ENCODE measurements around the gene ATP6V1C2. TPM values are rescaled to one million over a fixed set of nuclear protein-coding genes. Genes with fewer than 3 reads are reported as not detected.

The ATP6V1C2 gene
- total and polyA plus RNA-seq, 2 experiments from 2014 or later = 0.57 to 2.0 TPM

DNA sequence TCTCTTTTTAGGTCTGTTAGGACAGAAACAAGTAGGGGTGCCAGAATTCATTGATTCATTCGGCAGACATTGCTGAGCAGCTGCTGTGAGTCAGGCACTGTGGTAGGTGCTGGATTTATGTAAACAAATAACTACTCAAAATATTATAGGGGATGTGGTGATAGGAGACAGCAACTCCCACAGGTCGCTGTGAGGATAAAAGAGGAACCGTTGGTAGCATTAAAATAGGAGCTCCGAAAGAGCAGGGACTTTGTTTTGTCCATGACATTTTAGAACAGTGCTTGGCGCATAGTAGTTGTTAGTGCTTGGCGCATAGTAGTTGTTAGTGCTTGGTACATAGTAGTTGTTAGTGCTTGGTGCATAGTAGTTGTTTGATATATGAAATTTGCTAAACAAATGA is 29.2 kb downstream of the ATP6V1C2 start:
- H3K36me3 ChIP-seq (replicated peaks; ENCODE audit: insufficient read depth, low read depth) = no peaks in the 10 kb centered on the region
- no peak overlapping the region for H3K27ac ChIP-seq
- H3K4me3 ChIP-seq = no peak overlapping the region
- H3K4me1 ChIP-seq (ENCODE audit: insufficient read depth) = no peaks in the 10 kb centered on the region
- WGBS (ENCODE audit: low lambda C conversion rate, missing lambda C conversion rate) = 89% methylated on average over 6 of the region's 6 CpGs
- no peak overlapping the region for H3K4me2 ChIP-seq
- no peaks in the 10 kb centered on the region for H3K27me3 ChIP-seq
- no peaks in the 10 kb centered on the region for H3K9me2 ChIP-seq (replicated peaks; ENCODE audit: insufficient read depth)
- H3K79me2 ChIP-seq = no peaks in the 10 kb centered on the region
- no peak for DNase-seq (ENCODE audit: low spot score)
- no peak overlapping the region for H2AFZ ChIP-seq
- H4K20me1 ChIP-seq (ENCODE audit: insufficient read depth, poor library complexity, severe bottlenecking) = no peaks in the 10 kb centered on the region
- TF ChIP-seq EZH2 (IDR thresholded peaks at IDR 0.05; ENCODE audit: borderline replicate concordance) (no peak), CTCF (IDR thresholded peaks at IDR 0.05; ENCODE audit: poor library complexity) (no peak), EZH2phosphoT487 (IDR thresholded peaks at IDR 0.05; ENCODE audit: low read depth, severe bottlenecking, unreplicated experiment) (no peak)
- no peaks in the 10 kb centered on the region for H3K9me3 ChIP-seq (ENCODE audit: low read depth)

DNA sequence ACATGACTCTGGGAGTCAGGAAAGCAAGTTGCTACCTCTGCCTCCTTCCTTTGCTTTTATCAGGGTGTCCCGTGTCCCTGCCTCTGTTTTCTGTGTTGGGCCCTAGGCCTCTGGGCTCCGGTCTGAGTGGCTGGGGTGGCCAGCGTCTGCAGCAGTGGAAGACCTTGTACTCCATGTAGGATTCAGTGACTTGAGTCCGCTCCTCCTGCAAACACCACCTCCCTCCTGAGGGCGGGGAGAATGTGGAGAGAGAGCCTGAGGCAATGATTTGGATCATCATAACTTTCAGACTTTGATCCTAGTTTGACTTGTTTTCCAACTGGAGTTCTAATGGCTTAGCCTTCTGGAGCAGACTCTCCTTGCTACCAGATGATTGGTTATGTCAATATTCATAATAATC is 30.8 kb downstream of the ATP6V1C2 start:
- Histone ChIP-seq H3K9me3 (ENCODE audit: low read depth) (no peaks in the 10 kb centered on the region), H3K4me3 (no peak overlapping the region)
- TF ChIP-seq EZH2 (IDR thresholded peaks at IDR 0.05; ENCODE audit: borderline replicate concordance) = no peak
- TF ChIP-seq EZH2phosphoT487 (IDR thresholded peaks at IDR 0.05; ENCODE audit: low read depth, severe bottlenecking, unreplicated experiment) = no peak
- no peak for TF ChIP-seq CTCF (IDR thresholded peaks at IDR 0.05; ENCODE audit: poor library complexity)

DNA sequence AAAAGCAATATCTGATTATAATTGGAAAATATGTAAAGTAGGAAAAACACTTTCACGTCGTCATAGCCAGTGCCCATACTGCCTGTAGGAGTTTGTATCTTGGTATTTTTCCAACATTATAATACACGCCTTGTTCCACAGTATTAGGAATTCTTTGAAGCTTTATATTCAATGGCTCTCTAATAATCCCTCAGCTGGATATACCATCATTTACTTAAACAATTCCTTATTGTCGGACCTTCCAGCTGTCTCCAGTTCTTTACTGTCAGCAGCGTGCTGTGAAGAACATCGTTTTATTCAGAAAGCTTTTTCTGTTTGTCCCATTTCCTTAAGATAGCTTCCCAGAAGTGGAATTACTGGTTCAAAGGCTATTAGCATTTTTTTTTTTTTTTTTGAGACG is 31.7 kb downstream of the ATP6V1C2 start:
- 84% methylated on average over 7 of the region's 7 CpGs for WGBS (ENCODE audit: low lambda C conversion rate, missing lambda C conversion rate)
- no peaks in the 10 kb centered on the region for H3K9me3 ChIP-seq (ENCODE audit: low read depth)
- H3K4me1 ChIP-seq (ENCODE audit: insufficient read depth) = no peaks in the 10 kb centered on the region

More for the DNA sequence above, 30.8 kb downstream of the ATP6V1C2 start:
- Histone ChIP-seq H3K36me3 (replicated peaks; ENCODE audit: insufficient read depth, low read depth) (no peaks in the 10 kb centered on the region), H3K9me2 (replicated peaks; ENCODE audit: insufficient read depth) (no peaks in the 10 kb centered on the region), H3K4me1 (ENCODE audit: insufficient read depth) (no peaks in the 10 kb centered on the region), H3K27ac (no peak overlapping the region), H3K79me2 (no peaks in the 10 kb centered on the region), H2AFZ (no peak overlapping the region), H3K4me2 (no peak overlapping the region), H3K27me3 (no peaks in the 10 kb centered on the region), H4K20me1 (ENCODE audit: insufficient read depth, poor library complexity, severe bottlenecking) (no peaks in the 10 kb centered on the region)
- no peak for DNase-seq (ENCODE audit: low spot score)
- WGBS (ENCODE audit: low lambda C conversion rate, missing lambda C conversion rate) = 73% methylated on average over 5 of the region's 5 CpGs

GRCh38 chr2:10753876-10754275 is 32.4 kb downstream of the ATP6V1C2 start:
- Histone ChIP-seq H3K79me2 (no peaks in the 10 kb centered on the region), H3K4me1 (ENCODE audit: insufficient read depth) (no peaks in the 10 kb centered on the region), H3K9me3 (ENCODE audit: low read depth) (no peaks in the 10 kb centered on the region), H3K27me3 (no peaks in the 10 kb centered on the region), H3K36me3 (replicated peaks; ENCODE audit: insufficient read depth, low read depth) (no peaks in the 10 kb centered on the region), H3K27ac (no peak overlapping the region), H2AFZ (no peak overlapping the region), H3K4me3 (no peak overlapping the region), H4K20me1 (ENCODE audit: insufficient read depth, poor library complexity, severe bottlenecking) (no peaks in the 10 kb centered on the region), H3K4me2 (no peak overlapping the region), H3K9me2 (replicated peaks; ENCODE audit: insufficient read depth) (no peaks in the 10 kb centered on the region)
- 94% methylated on average over 8 of the region's 8 CpGs for WGBS (ENCODE audit: low lambda C conversion rate, missing lambda C conversion rate)
- DNase-seq (ENCODE audit: low spot score) = no peak
- no peak for TF ChIP-seq EZH2 (IDR thresholded peaks at IDR 0.05; ENCODE audit: borderline replicate concordance)
- TF ChIP-seq CTCF (IDR thresholded peaks at IDR 0.05; ENCODE audit: poor library complexity) = no peak
- no peak for TF ChIP-seq EZH2phosphoT487 (IDR thresholded peaks at IDR 0.05; ENCODE audit: low read depth, severe bottlenecking, unreplicated experiment)

More for the DNA sequence above, 31.7 kb downstream of the ATP6V1C2 start:
- H3K27ac ChIP-seq = no peak overlapping the region
- H3K79me2 ChIP-seq = no peaks in the 10 kb centered on the region
- H4K20me1 ChIP-seq (ENCODE audit: insufficient read depth, poor library complexity, severe bottlenecking) = no peaks in the 10 kb centered on the region
- no peak overlapping the region for H3K4me2 ChIP-seq
- no peak for DNase-seq (ENCODE audit: low spot score)
- H3K27me3 ChIP-seq = no peaks in the 10 kb centered on the region
- H3K9me2 ChIP-seq (replicated peaks; ENCODE audit: insufficient read depth) = no peaks in the 10 kb centered on the region
- no peak overlapping the region for H2AFZ ChIP-seq
- no peaks in the 10 kb centered on the region for H3K36me3 ChIP-seq (replicated peaks; ENCODE audit: insufficient read depth, low read depth)
- no peak overlapping the region for H3K4me3 ChIP-seq
- TF ChIP-seq EZH2phosphoT487 (IDR thresholded peaks at IDR 0.05; ENCODE audit: low read depth, severe bottlenecking, unreplicated experiment) (no peak), EZH2 (IDR thresholded peaks at IDR 0.05; ENCODE audit: borderline replicate concordance) (no peak)

Measured in hepatocyte (in vitro differentiated cells).